SJCRH30 (cell line): ENCODE measurements around the gene PFN4. TPM values are rescaled to one million over a fixed set of nuclear protein-coding genes. Genes with fewer than 3 reads are reported as not detected.
A peak's percentile ranks its signal among the peaks of the same experiment; 100 is the strongest.
"Not testable (repeated sequence)": the region's sequence is repeated elsewhere in the genome, so short reads cannot be mapped to it uniquely, and the experiment has no call there.

ENCODE experiments used
- DNase-seq, 2 experiments: peaks; one replicate each; pipeline ENCODE4 v3.0.0-alpha.2; 2015 to 2020
- H3K27ac ChIP-seq: fragments of 250-450 bp; sonication (Bioruptor Pico); 2 replicates; pipeline ENCODE4 v1.5.1; 2020; ENCODE audit warnings: mild to moderate bottlenecking, moderate library complexity
- H3K27me3 ChIP-seq: fragments of 250-450 bp; sonication (Bioruptor Pico); 2 replicates; pipeline ENCODE4 v1.5.1; 2020; ENCODE audit warnings: mild to moderate bottlenecking, moderate library complexity
- H3K36me3 ChIP-seq: fragments of 250-450 bp; sonication (Bioruptor Pico); 2 replicates; pipeline ENCODE4 v1.5.1; 2020; ENCODE audit warnings: mild to moderate bottlenecking, moderate library complexity
- H3K4me1 ChIP-seq: fragments of 250-450 bp; sonication (Bioruptor Pico); 2 replicates; pipeline ENCODE4 v1.5.1; 2020; ENCODE audit warnings: mild to moderate bottlenecking, moderate library complexity
- H3K4me3 ChIP-seq: fragments of 250-450 bp; sonication (Bioruptor Pico); 2 replicates; pipeline ENCODE4 v1.5.1; 2020; ENCODE audit warnings: mild to moderate bottlenecking, moderate library complexity
- H3K9me3 ChIP-seq: fragments of 250-450 bp; sonication (Bioruptor Pico); replicated peaks from 2 replicates; pipeline ENCODE4 v1.5.1; 2020; ENCODE audit warnings: mild to moderate bottlenecking, moderate library complexity
- total RNA-seq: library from RNA; depleted of rRNA; stranded (reverse); fragments of >200 nt; shearing (Covaris generic); gene quantifications from 2 replicates; pipeline ENCODE4 v1.2.3, GENCODE V29; 2014; rRNA removed

The PFN4 gene, protein sequence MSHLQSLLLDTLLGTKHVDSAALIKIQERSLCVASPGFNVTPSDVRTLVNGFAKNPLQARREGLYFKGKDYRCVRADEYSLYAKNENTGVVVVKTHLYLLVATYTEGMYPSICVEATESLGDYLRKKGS
- 0.53 and 0.81 TPM in 2 replicates for total RNA-seq

GRCh38 chr2:24123195-24123921 lies at the start of gene PFN4, which contains the start of gene FAM228B:
Gene PFN4, minus strand, starts transcription at chr2:24123334. Its CDS starts 799 bp downstream, at chr2:24122535.
Gene FAM228B, plus strand, starts transcription at chr2:24123469. Its CDS starts 893 bp downstream, at chr2:24124362.
- Histone ChIP-seq H3K27ac (peak within 1 kb of the TSS; percentile 73), H3K4me1 (peaks cover 5% of the 10 kb centered on the region; the same call in 1 of the 2 replicates), H3K36me3 (no peaks in the 10 kb centered on the region), H3K9me3 (no peaks in the 10 kb centered on the region), H3K4me3 (peak within 1 kb of the TSS; percentile 77), H3K27me3 (no peaks in the 10 kb centered on the region)
- peak; percentile 92 to 93 for DNase-seq

- peak in 1 of 2 experiments; percentile 19 for DNase-seq
These were observed 45.9 kb upstream of the PFN4 start for GRCh38 chr2:24169023-24169422.

DNA sequence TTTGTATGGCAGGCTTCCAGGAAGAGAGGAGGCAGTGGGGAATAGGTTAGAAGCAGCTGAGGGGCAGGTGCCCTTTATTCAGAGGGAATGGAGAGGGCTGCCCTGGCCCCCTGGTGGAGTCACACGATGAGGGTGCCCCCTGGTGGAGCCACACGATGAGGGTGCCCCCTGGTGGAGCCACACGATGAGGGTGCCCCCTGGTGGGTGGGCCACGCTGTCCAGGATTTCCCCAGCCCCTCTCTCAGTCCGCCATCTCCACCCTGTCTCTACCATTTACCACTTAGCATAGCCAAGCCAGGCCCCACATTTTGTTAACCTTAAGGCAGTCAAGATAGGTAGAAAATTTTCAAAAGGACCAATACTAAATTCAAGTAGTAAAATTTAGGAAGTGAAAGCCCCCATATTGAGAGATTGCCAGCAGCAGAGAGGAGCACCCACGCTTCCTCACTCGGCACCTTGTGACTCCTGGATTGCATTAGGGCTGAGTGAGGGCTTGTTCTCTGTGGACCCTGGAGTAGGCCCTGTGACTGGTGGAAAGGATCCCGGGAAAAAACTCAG lies 41.4 kb upstream of the PFN4 start:
- Histone ChIP-seq H3K27me3 (no peaks in the 10 kb centered on the region), H3K4me1 (peaks cover 4% of the 10 kb centered on the region; the same call in 1 of the 2 replicates), H3K27ac (no peak overlapping the region), H3K4me3 (no peak overlapping the region), H3K36me3 (no peaks in the 10 kb centered on the region), H3K9me3 (peaks cover 2% of the 10 kb centered on the region; the same call in 1 of the 2 replicates)
- peak; percentile 81 to 83 for DNase-seq

More at GRCh38 chr2:24169023-24169422, 45.9 kb upstream of the PFN4 start:
- H3K36me3 ChIP-seq: no peaks in the 10 kb centered on the region
- no peak overlapping the region for H3K27ac ChIP-seq
- H3K27me3 ChIP-seq: no peaks in the 10 kb centered on the region
- H3K9me3 ChIP-seq: no peaks in the 10 kb centered on the region
- H3K4me3 ChIP-seq: no peak overlapping the region
- H3K4me1 ChIP-seq: no peaks in the 10 kb centered on the region

GRCh38 chr2:24163601-24164000 lies 40.5 kb upstream of the PFN4 start:
- H3K36me3 ChIP-seq: no peaks in the 10 kb centered on the region
- H3K27ac ChIP-seq: no peak overlapping the region
- peaks cover 2% of the 10 kb centered on the region; the same call in 1 of the 2 replicates for H3K9me3 ChIP-seq
- no peaks in the 10 kb centered on the region for H3K27me3 ChIP-seq
- H3K4me1 ChIP-seq: peaks cover 4% of the 10 kb centered on the region; the same call in 1 of the 2 replicates
- no peak overlapping the region for H3K4me3 ChIP-seq
- no peak for DNase-seq

DNA sequence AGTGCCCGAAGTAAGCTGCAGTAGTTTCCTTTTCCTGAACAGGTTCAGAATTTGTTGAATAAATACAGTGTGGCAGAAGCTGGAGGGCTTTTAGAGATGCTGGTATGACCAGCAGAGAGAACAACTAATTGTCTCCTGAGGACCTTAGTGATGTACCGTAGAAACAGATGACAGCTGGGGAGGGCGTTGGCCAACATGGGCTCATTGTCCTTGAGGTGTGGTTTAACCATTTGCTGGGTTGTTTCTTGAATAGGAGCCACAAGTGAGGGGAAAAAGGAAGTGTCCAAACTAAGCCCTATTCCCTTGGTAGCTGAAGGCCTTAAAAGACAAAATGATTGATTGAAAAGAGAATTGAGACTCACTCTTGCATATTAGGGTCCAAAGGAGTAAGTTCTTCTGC lies 40.1 kb upstream of the PFN4 start:
- no peaks in the 10 kb centered on the region for H3K27me3 ChIP-seq
- H3K4me1 ChIP-seq: peaks cover 4% of the 10 kb centered on the region; the same call in 1 of the 2 replicates
- no peaks in the 10 kb centered on the region for H3K36me3 ChIP-seq
- peak in 1 of 2 experiments; percentile 56 for DNase-seq
- no peak overlapping the region for H3K27ac ChIP-seq
- no peak overlapping the region for H3K4me3 ChIP-seq
- peaks cover 2% of the 10 kb centered on the region; the same call in 1 of the 2 replicates for H3K9me3 ChIP-seq

GRCh38 chr2:24162494-24162893 lies 39.4 kb upstream of the PFN4 start:
- Histone ChIP-seq H3K36me3 (no peaks in the 10 kb centered on the region), H3K27ac (no peak overlapping the region), H3K9me3 (peaks cover 2% of the 10 kb centered on the region; the same call in 1 of the 2 replicates), H3K27me3 (no peaks in the 10 kb centered on the region), H3K4me3 (no peak overlapping the region), H3K4me1 (peaks cover 4% of the 10 kb centered on the region; the same call in 1 of the 2 replicates)
- no peak for DNase-seq

DNA sequence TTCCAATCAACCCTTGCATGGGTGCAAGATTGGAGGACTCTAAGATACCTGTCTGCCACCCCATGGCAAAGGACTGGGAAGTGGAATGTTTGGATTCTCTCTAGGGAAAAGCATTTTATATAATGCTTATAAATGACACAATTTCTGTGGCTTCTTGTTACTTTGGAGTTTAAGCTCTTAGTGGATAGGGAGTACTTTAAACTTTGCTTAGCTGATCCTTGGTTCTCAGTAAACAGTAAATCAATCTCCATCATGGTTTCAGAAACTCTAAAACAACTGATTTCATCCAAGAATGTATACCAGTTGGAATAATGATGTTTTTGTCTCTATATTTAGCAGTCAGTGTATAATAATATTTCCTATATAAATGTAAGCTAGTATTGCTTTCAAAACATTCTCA lies 37.6 kb upstream of the PFN4 start:
- DNase-seq: no peak
- no peaks in the 10 kb centered on the region for H3K36me3 ChIP-seq
- no peak overlapping the region for H3K27ac ChIP-seq
- H3K9me3 ChIP-seq: peaks cover 5% of the 10 kb centered on the region; the same call in 1 of the 2 replicates
- no peak overlapping the region for H3K4me3 ChIP-seq
- peaks cover 4% of the 10 kb centered on the region; the same call in 1 of the 2 replicates for H3K4me1 ChIP-seq
- H3K27me3 ChIP-seq: no peaks in the 10 kb centered on the region

DNA sequence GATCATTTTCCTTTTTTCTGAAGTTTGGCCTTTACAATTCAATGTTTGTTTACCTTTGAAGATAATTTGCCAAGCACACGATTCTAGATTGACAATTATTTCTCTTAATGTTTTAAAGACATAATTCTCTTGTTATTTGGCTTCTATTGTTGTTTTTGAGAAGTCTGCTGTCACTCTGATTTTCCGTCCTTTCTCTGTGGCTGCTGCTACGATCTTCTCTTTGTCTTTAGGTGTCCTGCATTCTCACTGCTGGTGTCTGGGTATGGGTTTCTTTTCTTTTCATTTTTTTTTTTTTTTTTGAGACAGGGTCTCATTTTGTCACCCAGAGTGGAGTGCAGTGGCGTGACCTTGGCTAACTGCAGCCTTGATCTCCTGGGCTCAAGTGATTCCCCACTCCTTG lies 36.6 kb upstream of the PFN4 start:
- no peak for DNase-seq
- peaks cover 4% of the 10 kb centered on the region; the same call in 1 of the 2 replicates for H3K4me1 ChIP-seq
- H3K27ac ChIP-seq: no peak overlapping the region

GRCh38 chr2:24158131-24158530 lies 35.0 kb upstream of the PFN4 start:
- Histone ChIP-seq H3K27me3 (no peaks in the 10 kb centered on the region), H3K9me3 (peaks cover 3% of the 10 kb centered on the region; the same call in 1 of the 2 replicates), H3K4me1 (peaks cover under 1% of the 10 kb centered on the region; the same call in 1 of the 2 replicates), H3K4me3 (no peak overlapping the region), H3K36me3 (no peaks in the 10 kb centered on the region), H3K27ac (no peak overlapping the region)
- DNase-seq: no peak

More for the DNA sequence above, 36.6 kb upstream of the PFN4 start:
- H3K36me3 ChIP-seq: no peaks in the 10 kb centered on the region
- H3K27me3 ChIP-seq: no peaks in the 10 kb centered on the region
- no peak overlapping the region for H3K4me3 ChIP-seq
- H3K9me3 ChIP-seq: peaks cover 5% of the 10 kb centered on the region; the same call in 1 of the 2 replicates

- H3K9me3 ChIP-seq: 0 out of 2 replicates have a peak, but pooled peaks cover 3% of the 10 kb centered on the region
- no peak overlapping the region for H3K4me3 ChIP-seq
- no peaks in the 10 kb centered on the region for H3K36me3 ChIP-seq
- no peak overlapping the region for H3K27ac ChIP-seq
- DNase-seq: no peak
- H3K27me3 ChIP-seq: no peaks in the 10 kb centered on the region
- H3K4me1 ChIP-seq: no peaks in the 10 kb centered on the region
These were observed 30.3 kb upstream of the PFN4 start for GRCh38 chr2:24153478-24153877.

- Histone ChIP-seq H3K9me3 (0 out of 2 replicates have a peak, but pooled peaks cover 9% of the 10 kb centered on the region), H3K36me3 (no peaks in the 10 kb centered on the region), H3K27ac (no peak overlapping the region), H3K27me3 (no peaks in the 10 kb centered on the region), H3K4me3 (no peak overlapping the region), H3K4me1 (no peaks in the 10 kb centered on the region)
- DNase-seq: no peak
These were observed 29.5 kb upstream of the PFN4 start for GRCh38 chr2:24152413-24153197.

DNA sequence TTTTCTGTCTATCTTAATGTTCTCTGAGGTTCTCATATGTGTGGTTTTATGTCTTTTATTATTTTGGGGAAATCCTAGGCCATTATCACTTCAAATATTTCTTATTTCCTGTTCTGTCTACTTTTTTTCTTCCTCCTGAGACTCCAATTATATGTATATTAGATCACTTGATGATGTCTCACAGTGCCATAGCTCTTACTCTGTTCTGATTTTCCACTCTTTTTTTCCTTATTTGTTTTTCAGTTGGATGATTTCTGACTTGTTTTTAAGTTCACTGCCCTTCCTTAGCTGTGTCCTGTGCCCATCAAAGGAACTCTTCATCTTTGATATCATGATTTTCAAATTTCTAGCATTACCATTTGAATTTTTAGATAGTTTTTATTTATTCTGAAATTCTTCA lies 24.2 kb upstream of the PFN4 start:
- H3K27me3 ChIP-seq: no peaks in the 10 kb centered on the region
- DNase-seq: no peak

DNA sequence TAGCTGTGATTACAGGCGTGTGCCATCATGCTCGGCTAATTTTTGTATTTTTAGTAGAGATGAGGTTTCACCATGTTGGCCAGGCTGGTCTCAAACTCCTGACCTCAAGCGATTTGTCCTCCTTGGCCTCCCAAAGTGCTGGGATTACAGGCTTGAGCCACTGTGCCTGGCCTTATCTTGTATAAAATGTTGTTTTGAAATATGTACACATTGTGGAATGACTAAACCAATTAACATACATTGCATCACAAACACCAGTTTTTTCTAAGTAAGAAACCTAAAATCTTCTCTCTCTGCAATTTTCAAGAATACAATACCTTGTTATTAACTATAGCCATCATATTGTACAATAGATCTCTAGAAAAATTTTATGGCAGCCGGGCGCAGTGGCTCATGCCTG lies 17.2 kb upstream of the PFN4 start:
- not testable (repeated sequence) for H3K36me3 ChIP-seq, DNase-seq, H3K27ac ChIP-seq, H3K27me3 ChIP-seq, H3K9me3 ChIP-seq, H3K4me1 ChIP-seq, H3K4me3 ChIP-seq

More for the DNA sequence above, 24.2 kb upstream of the PFN4 start:
- H3K36me3 ChIP-seq: no peaks in the 10 kb centered on the region
- no peaks in the 10 kb centered on the region for H3K4me1 ChIP-seq
- H3K27ac ChIP-seq: no peak overlapping the region
- no peak overlapping the region for H3K4me3 ChIP-seq
- H3K9me3 ChIP-seq: 0 out of 2 replicates have a peak, but pooled peaks cover 10% of the 10 kb centered on the region

- peaks cover 2% of the 10 kb centered on the region; the same call in 1 of the 2 replicates for H3K9me3 ChIP-seq
- DNase-seq: no peak
- H3K27me3 ChIP-seq: no peaks in the 10 kb centered on the region
- no peak overlapping the region for H3K4me3 ChIP-seq
- H3K27ac ChIP-seq: no peak overlapping the region
- no peaks in the 10 kb centered on the region for H3K36me3 ChIP-seq
- H3K4me1 ChIP-seq: no peaks in the 10 kb centered on the region
These were observed 9.4 kb upstream of the PFN4 start for GRCh38 chr2:24132543-24132942.
